Measurements from ENCODE around the gene WNT3A. TPM values are rescaled to one million over a fixed set of nuclear protein-coding genes. Genes with fewer than 3 reads are reported as not detected.

WNT3A gene
- total RNA-seq, 4 donors from 2014 or later: 2.8 to 6.3 (median 3.8) TPM

GRCh38 chr1:228098323-228098931 is 91.6 kb downstream of the WNT3A start:
- peaks cover 38% of the 10 kb centered on the region for H3K36me3 ChIP-seq
- 92% methylated on average over 25 of the region's 28 CpGs for WGBS
- H3K4me1 ChIP-seq: peaks cover 24% of the 10 kb centered on the region
- DNase-seq (ENCODE audit: low spot score in 2 of 2): peak; percentile 63 to 72
- H3K27me3 ChIP-seq: no peaks in the 10 kb centered on the region
- peaks cover 3% of the 10 kb centered on the region for H3K9me3 ChIP-seq
- TF ChIP-seq POLR2A (IDR thresholded peaks at IDR 0.05): no peak
- no peak for TF ChIP-seq CTCF (IDR thresholded peaks at IDR 0.05)
- no peak for TF ChIP-seq EP300 (IDR thresholded peaks at IDR 0.05)
- no peak for TF ChIP-seq POLR2AphosphoS5 (IDR thresholded peaks at IDR 0.05)
- no peak overlapping the region for H3K4me3 ChIP-seq
- no peak overlapping the region for H3K27ac ChIP-seq

DNA sequence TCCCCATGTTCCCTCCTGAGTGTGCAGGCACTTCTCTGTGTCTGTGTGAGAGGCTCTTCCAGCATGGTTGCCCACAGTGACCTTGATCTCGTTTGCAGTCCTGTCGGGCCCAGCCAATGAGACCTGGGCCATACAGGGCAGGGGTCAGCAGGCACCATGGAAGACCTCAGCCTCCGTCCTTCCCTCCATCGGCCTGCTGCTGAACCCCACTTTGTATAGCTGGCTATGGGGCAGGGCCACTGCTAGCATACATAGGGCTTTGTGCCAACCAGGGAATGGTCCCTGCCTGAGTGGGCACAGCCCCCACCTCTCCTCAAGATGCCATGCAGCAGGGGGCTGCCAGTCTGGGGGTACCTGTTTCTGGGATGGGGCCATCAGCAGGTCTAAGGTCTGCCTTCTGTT is 92.5 kb downstream of the WNT3A start:
- Histone ChIP-seq H3K9me3 (peaks cover 2% of the 10 kb centered on the region), H3K27ac (no peak overlapping the region), H3K4me1 (peaks cover 32% of the 10 kb centered on the region), H3K4me3 (no peak overlapping the region), H3K36me3 (peaks cover 38% of the 10 kb centered on the region), H3K27me3 (no peaks in the 10 kb centered on the region)
- WGBS: 68% methylated on average over 3 of the region's 4 CpGs
- TF ChIP-seq POLR2AphosphoS5 (IDR thresholded peaks at IDR 0.05) (no peak), CTCF (IDR thresholded peaks at IDR 0.05) (no peak), POLR2A (IDR thresholded peaks at IDR 0.05) (no peak), EP300 (IDR thresholded peaks at IDR 0.05) (no peak)
- no peak for DNase-seq (ENCODE audit: low spot score in 2 of 2)

- 76% methylated on average over 9 of the region's 12 CpGs for WGBS
- no peak overlapping the region for H3K4me3 ChIP-seq
- H3K4me1 ChIP-seq: peaks cover 33% of the 10 kb centered on the region
- H3K9me3 ChIP-seq: no peaks in the 10 kb centered on the region
- peak in 1 of 2 donors; percentile 64 for DNase-seq (ENCODE audit: low spot score in 2 of 2)
- H3K36me3 ChIP-seq: peaks cover 42% of the 10 kb centered on the region
- no peak overlapping the region for H3K27ac ChIP-seq
- no peaks in the 10 kb centered on the region for H3K27me3 ChIP-seq
- TF ChIP-seq EP300 (IDR thresholded peaks at IDR 0.05) (no peak), CTCF (IDR thresholded peaks at IDR 0.05) (no peak), POLR2A (IDR thresholded peaks at IDR 0.05) (no peak), POLR2AphosphoS5 (IDR thresholded peaks at IDR 0.05) (no peak)
Measured at GRCh38 chr1:228100822-228101613, 94.2 kb downstream of the WNT3A start.

GRCh38 chr1:228101614-228101993 is 94.8 kb downstream of the WNT3A start:
- H3K36me3 ChIP-seq: peaks cover 48% of the 10 kb centered on the region

More at GRCh38 chr1:228101614-228101993, 94.8 kb downstream of the WNT3A start:
- H3K9me3 ChIP-seq: no peaks in the 10 kb centered on the region
- 0% methylated on average over 2 of the region's 15 CpGs for WGBS
- H3K4me1 ChIP-seq: peaks cover 33% of the 10 kb centered on the region
- H3K4me3 ChIP-seq: peak overlapping the region; percentile 96
- no peaks in the 10 kb centered on the region for H3K27me3 ChIP-seq
- peak overlapping the region; percentile 96 for H3K27ac ChIP-seq
- peak in 1 of 2 donors; percentile 74 for DNase-seq (ENCODE audit: low spot score in 2 of 2)
- TF ChIP-seq CTCF (IDR thresholded peaks at IDR 0.05) (no peak), POLR2AphosphoS5 (IDR thresholded peaks at IDR 0.05) (no peak), EP300 (IDR thresholded peaks at IDR 0.05) (no peak), POLR2A (IDR thresholded peaks at IDR 0.05) (no peak)
